Mucosa of stomach (tissue), 1 donor: ENCODE measurements around the gene GNAL.

Experiments used
- H3K27me3 ChIP-seq: one replicate; pipeline ENCODE4 v1.7.0; 2013; ENCODE audit warnings: mild to moderate bottlenecking, low read length; ENCODE audit not compliant: control insufficient read depth, insufficient read depth
- H3K36me3 ChIP-seq: one replicate; pipeline ENCODE4 v1.7.0; 2013; ENCODE audit warnings: low read length; ENCODE audit not compliant: control insufficient read depth, insufficient read depth
- H3K4me1 ChIP-seq: one replicate; pipeline ENCODE4 v1.7.0; 2013; ENCODE audit warnings: mild to moderate bottlenecking, low read length; ENCODE audit not compliant: control insufficient read depth, insufficient read depth
- H3K4me3 ChIP-seq: one replicate; pipeline ENCODE4 v1.7.0; 2013; ENCODE audit warnings: low read length
- H3K9ac ChIP-seq: one replicate; pipeline ENCODE4 v1.7.0; 2013; ENCODE audit warnings: mild to moderate bottlenecking, low read length, moderate library complexity
- H3K9me3 ChIP-seq: one replicate; pipeline ENCODE4 v1.7.0; 2013; ENCODE audit warnings: mild to moderate bottlenecking, low read length, moderate library complexity; ENCODE audit not compliant: control insufficient read depth
- donor health status: Pancreatic carcinoma.

The GNAL gene

DNA sequence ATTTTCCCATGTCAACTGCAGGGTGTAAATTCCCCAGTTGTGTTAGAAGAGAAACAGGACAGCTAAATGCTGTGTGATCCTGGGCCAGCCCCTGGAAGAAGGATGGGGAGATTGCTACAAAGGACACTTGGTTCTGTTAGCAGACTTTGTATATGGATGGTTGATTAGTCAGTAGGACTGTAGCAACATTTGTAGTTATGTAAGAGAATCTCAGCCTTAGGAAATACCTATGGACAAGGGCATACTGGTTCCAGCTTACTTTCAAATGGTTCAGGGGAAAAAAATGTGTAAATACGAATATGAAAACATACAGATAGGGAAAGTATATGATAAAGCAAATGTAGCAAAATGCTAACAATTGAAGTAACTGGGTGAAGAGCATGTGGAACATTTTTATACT is 47.6 kb downstream of the GNAL start:
- Histone ChIP-seq H3K27me3 (peaks cover 5% of the 10 kb centered on the region), H3K9ac (no peak overlapping the region), H3K4me3 (no peak overlapping the region), H3K36me3 (no peaks in the 10 kb centered on the region), H3K4me1 (no peaks in the 10 kb centered on the region), H3K9me3 (no peaks in the 10 kb centered on the region)

DNA sequence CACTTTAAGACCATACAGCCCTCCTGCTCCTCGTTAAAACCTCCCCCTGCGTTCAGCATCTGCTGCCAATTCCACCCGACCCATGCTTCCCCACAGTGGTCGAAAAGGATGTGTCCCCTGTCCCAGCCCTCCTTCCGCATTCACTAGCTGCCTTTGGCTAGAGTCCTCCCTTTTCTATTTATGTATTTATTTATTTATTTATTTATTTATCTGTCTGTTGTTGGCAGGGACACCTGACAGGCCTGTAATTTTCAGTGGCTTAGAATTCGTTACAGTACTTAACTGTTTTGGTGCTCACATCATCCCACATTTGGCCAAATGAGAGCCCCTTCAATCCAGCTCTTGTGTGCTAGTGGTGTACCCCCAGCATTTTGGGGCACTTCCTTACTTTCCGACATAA is 50.8 kb downstream of the GNAL start:
- no peak overlapping the region for H3K4me3 ChIP-seq
- H3K27me3 ChIP-seq = peaks cover 6% of the 10 kb centered on the region
- H3K4me1 ChIP-seq = no peaks in the 10 kb centered on the region
- H3K9me3 ChIP-seq = no peaks in the 10 kb centered on the region
- no peaks in the 10 kb centered on the region for H3K36me3 ChIP-seq
- H3K9ac ChIP-seq = no peak overlapping the region

DNA sequence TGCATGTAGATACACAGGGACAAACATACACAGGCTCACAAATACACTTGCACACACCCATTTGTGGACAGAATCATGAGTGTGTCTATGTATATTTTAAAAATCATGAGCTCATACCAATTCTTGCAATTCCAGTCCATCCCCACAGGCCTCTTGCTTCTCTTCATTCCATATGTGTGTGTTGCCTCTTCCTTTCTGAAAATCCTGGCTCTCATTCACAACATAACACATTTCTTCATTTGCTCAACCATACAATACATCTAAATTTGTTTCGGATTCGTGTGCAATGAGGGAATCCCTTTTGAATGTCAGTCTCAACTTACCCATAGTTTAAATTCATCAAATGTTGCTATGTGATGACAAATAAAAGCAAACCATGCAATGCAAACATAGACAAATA is 51.4 kb downstream of the GNAL start:
- Histone ChIP-seq H3K9me3 (no peaks in the 10 kb centered on the region), H3K36me3 (no peaks in the 10 kb centered on the region), H3K27me3 (peaks cover 6% of the 10 kb centered on the region), H3K9ac (no peak overlapping the region), H3K4me1 (no peaks in the 10 kb centered on the region), H3K4me3 (no peak overlapping the region)

DNA sequence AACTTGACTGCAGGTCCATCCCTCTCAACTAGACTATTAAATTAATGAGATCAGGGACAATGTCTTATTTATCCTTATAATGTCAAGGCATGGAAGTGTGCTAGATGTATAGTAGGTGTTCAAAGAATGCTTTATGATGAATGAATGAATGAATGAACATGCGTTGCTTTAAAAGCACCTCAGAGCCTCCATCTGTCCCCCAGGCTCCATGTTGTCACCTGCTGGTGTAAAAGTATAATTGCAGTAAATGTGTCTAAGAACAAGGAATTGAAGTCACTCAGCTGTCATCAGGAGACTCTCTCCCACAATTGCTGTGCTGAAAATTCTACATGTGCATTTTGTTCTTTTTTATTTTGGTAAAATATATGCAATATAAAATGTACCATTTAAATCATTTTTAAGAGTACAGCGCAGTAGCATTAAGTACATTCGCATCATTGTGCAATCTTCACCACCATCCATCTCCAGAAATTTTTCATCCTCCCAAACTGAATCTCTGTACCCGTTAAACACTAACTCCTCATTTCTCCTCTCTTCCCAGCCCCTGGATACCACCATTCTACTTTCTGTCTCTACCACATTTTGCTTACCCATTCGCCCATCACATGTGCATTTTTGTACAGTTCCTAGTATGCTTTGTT is 52.6 kb downstream of the GNAL start:
- peaks cover 6% of the 10 kb centered on the region for H3K27me3 ChIP-seq
- no peaks in the 10 kb centered on the region for H3K4me1 ChIP-seq
- H3K36me3 ChIP-seq = no peaks in the 10 kb centered on the region
- H3K9ac ChIP-seq = no peak overlapping the region
- no peaks in the 10 kb centered on the region for H3K9me3 ChIP-seq
- no peak overlapping the region for H3K4me3 ChIP-seq

DNA sequence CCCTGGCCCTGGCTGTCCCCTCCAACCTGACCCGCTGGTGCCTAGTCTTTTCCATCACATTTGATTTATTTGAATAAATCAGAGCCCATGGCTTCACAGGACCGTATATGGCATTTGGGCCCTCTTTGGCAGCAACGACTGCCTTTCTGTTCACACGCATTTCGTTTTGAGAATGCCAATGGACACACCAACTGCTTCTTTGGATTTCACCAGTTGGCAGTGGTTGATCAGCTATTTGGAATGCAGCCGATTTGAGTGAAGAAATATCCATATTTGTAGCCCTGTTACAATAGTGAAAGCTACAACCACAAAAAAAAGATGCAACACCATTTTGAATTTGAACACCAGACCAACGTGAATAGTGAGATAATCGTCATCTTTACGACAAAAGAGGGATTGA is 56.5 kb downstream of the GNAL start:
- no peaks in the 10 kb centered on the region for H3K9me3 ChIP-seq
- H3K27me3 ChIP-seq = peaks cover 11% of the 10 kb centered on the region
- no peaks in the 10 kb centered on the region for H3K36me3 ChIP-seq
- no peak overlapping the region for H3K4me3 ChIP-seq
- no peak overlapping the region for H3K9ac ChIP-seq
- H3K4me1 ChIP-seq = no peaks in the 10 kb centered on the region

DNA sequence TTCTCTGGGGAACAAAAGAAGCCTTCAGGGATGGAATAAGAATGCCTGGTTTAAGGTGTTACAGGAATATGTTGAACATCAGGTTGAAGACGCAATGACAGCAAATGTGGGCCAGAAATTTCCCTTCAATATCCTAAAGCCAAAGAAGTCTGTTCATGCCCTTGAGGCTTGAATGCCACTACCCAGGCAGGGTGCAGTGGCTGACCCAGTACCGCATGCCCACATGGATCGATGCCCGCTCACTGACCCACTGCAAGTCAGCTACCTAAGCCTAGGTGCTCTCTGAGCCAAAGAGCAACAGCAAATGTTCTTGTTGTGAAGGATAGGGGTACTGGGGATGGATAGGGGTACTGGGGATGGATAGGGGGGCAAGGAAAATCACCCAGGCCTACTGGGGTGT is 58.2 kb downstream of the GNAL start:
- Histone ChIP-seq H3K4me1 (no peaks in the 10 kb centered on the region), H3K36me3 (no peaks in the 10 kb centered on the region), H3K9ac (no peak overlapping the region), H3K4me3 (no peak overlapping the region), H3K27me3 (peaks cover 23% of the 10 kb centered on the region), H3K9me3 (no peaks in the 10 kb centered on the region)

DNA sequence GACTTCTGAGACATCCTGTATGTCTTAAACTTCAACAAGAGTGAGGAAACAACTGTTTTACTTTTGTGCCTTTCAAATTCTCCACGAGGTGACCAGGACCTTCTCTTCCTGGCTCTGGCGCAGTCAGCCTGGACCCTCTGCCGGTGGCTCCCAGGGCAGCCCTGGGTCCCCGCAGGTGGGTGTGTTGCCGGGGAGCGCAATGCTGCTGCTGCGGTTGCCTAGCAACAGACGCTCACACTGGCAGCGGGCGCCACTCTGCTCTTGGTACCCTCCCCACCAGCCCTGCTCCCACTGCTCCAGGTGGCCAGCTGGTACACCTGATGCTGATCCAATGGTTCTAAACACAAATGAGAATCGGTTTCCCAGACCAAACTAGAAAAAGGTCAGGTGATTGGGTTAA is 58.7 kb downstream of the GNAL start:
- H3K9ac ChIP-seq = no peak overlapping the region
- H3K36me3 ChIP-seq = no peaks in the 10 kb centered on the region
- no peak overlapping the region for H3K4me3 ChIP-seq
- H3K27me3 ChIP-seq = peaks cover 24% of the 10 kb centered on the region
- no peaks in the 10 kb centered on the region for H3K4me1 ChIP-seq
- no peaks in the 10 kb centered on the region for H3K9me3 ChIP-seq

DNA sequence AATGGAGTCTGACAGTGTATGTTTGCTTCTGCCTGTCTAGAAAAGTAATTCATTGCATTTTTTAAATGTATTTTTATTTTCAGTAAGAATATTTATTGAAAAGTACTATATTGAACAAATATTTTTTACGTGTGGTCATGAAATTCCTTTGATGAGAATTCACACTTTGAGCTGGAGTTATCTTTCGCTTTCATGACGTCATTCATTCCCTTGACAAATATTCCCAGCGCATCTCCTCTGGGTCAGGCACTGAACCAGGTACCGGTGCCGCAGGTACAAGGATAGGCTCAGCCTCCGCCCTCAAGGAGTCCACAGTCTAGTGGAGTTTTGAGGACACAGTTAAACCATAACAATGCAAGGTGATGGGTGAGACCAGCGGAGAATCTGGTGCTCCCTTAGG is 60.2 kb downstream of the GNAL start:
- H3K9me3 ChIP-seq = no peaks in the 10 kb centered on the region
- H3K36me3 ChIP-seq = no peaks in the 10 kb centered on the region
- no peak overlapping the region for H3K4me3 ChIP-seq
- H3K9ac ChIP-seq = no peak overlapping the region
- no peaks in the 10 kb centered on the region for H3K4me1 ChIP-seq
- H3K27me3 ChIP-seq = peaks cover 27% of the 10 kb centered on the region

DNA sequence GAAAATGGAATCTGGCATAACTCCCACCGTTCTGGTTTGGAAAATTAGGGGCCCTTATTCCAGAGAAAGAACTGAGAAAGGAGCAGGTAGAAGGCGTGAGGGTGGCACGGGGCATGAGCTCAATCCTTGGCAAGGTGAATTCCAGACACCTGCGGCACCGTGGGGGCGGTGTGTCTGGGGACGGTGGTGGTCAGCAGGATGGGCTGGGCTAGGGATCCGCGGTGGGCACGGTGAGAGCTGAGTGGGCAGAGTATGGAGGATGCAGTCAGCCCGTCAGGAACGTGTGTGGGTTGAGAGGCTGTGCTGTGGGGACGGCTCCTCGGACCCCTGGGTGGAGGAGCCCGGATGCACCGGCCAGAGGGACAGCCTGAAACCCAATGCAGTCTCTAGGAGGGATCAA is 61.1 kb downstream of the GNAL start:
- peaks cover 27% of the 10 kb centered on the region for H3K27me3 ChIP-seq
- no peaks in the 10 kb centered on the region for H3K4me1 ChIP-seq
- no peaks in the 10 kb centered on the region for H3K36me3 ChIP-seq
- no peak overlapping the region for H3K4me3 ChIP-seq
- no peak overlapping the region for H3K9ac ChIP-seq
- no peaks in the 10 kb centered on the region for H3K9me3 ChIP-seq

DNA sequence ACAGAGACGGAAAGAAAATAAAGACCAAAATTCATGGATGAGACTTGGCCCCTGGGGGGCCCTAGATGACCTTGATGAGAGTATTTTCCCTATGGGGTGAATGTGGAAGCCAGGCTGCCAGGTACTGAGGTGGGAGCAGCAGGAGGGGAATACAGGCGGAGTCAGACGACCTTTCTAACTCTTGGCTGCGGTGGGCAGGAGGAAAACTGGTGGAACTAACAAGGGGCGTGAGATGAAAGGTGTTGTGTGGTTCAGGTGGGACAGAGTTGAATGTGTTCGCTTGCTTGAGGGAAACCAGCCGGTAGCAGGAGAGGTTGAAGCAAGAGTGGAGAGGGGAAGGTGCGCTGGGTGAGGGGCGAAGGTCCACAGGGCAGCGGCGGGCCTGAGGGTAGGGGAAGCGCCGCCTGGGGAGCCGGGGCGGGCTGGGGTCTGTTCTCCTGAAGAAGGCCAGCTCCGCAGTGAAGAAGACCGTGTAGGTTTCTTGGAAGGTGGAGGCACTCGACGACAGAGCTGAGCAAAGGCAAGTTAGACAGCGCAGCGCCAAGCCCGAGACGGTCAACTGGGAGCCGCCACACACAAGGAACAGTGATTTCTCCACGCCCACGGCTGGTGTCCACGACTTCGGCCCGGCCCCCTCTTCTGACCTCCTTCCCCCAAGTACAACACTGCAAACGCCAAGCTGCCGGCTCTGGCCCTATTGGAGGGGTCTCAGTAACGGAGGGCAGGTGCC is 61.7 kb downstream of the GNAL start:
- Histone ChIP-seq H3K4me1 (no peaks in the 10 kb centered on the region), H3K4me3 (no peak overlapping the region), H3K36me3 (no peaks in the 10 kb centered on the region), H3K9me3 (no peaks in the 10 kb centered on the region), H3K27me3 (peaks cover 27% of the 10 kb centered on the region), H3K9ac (no peak overlapping the region)

DNA sequence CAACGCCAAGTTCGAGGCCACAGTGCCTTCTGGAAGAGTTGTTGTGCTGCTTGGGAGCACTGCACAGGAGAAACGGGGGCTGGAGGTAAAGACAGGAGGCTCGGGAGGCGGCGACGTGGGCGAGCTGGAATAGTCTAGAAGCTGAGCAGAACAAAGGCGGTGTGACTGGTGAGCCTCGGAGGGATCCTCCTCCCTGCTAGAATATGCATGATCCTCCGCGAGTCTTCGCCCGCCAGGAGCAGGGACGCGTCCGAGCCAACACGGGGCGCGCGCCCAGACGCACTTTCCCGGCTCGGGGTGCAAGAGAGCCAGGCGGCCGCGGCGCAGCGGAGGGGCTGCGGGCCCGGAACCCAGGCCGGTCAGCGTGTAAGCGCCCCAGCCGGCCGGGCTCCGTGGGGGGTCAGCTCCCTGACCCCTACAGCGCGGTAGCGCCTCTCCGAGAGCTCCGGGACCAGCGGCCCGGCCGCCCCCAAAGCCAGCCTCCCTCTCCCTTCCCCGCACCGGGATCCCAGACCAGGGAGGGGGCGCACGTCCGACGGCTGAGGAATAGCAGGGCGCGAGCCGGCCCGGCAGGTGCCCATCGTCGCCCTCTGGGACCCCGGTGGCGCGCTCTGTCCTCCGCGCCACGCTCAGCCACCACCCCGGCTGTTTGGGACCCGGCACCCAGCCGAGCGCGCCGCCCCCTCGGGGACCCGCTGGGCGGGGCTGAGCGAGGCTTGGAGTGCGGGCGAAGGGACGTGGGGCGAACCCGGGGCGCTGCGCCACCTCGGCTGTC is 62.5 kb downstream of the GNAL start:
- H3K4me3 ChIP-seq = no peak overlapping the region
- H3K27me3 ChIP-seq = peaks cover 27% of the 10 kb centered on the region
- H3K36me3 ChIP-seq = no peaks in the 10 kb centered on the region

More for the DNA sequence above, 62.5 kb downstream of the GNAL start:
- no peaks in the 10 kb centered on the region for H3K9me3 ChIP-seq
- H3K9ac ChIP-seq = no peak overlapping the region
- H3K4me1 ChIP-seq = no peaks in the 10 kb centered on the region
